ENCODE measurements around the gene PEX10.

PEX10 gene

DNA sequence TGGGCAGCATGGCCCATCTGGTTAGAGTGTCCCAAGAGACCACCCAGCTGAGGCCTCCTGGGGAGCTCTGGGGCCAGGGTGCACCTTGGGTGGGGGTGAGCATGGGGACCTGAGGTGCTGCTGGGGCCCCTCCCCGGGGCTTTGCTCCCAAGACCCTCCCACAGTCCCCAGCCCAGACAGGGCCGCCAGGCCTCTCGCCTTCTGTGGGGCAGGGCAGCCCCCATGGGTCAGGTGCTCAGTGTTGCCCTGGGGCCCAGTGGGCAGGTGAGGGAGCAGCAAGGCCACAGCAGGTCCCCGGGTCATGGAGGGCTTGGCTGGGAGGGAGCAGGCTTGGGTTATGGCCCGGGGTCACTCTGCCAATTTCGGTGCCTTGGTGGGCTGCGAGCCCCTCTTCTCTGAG, 24.5 kb upstream of the PEX10 start:
- Histone ChIP-seq H3K4me1 (ENCODE audit: insufficient read depth, low read length) (no peaks in the 10 kb centered on the region), H3K9ac (ENCODE audit: low read depth, low read length) (no peak overlapping the region), H3K36me3 (ENCODE audit: insufficient read depth, low read length) (no peaks in the 10 kb centered on the region), H3K9me3 (ENCODE audit: control insufficient read depth, insufficient read depth, low read length) (no peaks in the 10 kb centered on the region)

DNA sequence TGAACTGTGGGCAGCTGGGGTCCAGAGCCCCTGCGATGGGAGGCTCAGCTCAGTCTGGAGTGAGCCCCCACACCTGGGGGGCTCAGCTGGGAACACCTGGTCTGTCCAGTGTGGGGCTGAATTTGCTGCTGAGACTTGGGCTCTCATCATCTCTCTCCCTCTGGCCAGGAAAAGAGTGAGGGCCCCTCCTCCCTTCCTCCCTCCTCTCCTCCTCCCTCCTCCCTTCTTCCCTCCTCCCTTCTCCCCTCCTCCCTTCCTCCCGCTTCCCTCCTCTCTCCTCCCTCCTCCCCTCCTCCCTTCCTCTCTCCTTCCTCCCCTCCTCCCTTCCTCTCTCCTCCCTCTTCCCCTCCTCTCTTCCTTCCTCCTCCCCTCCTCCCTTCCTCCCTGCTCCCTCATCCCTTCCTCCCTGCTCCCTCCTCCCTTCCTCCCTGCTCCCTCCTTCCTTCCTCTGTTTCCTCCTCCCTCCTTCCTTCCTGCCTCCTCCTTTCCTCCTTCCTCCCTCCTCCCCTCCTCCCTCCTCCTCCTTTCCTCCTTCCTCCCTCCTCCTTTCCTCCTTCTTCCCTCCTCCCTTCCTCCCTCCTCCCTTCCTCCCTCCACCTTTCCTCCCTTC, 23.5 kb upstream of the PEX10 start:
- no peaks in the 10 kb centered on the region for H3K4me1 ChIP-seq (ENCODE audit: insufficient read depth, low read length)
- H3K9me3 ChIP-seq (ENCODE audit: control insufficient read depth, insufficient read depth, low read length), result no peaks in the 10 kb centered on the region
- H3K36me3 ChIP-seq (ENCODE audit: insufficient read depth, low read length), result no peaks in the 10 kb centered on the region
- H3K9ac ChIP-seq (ENCODE audit: low read depth, low read length), result no peak overlapping the region

DNA sequence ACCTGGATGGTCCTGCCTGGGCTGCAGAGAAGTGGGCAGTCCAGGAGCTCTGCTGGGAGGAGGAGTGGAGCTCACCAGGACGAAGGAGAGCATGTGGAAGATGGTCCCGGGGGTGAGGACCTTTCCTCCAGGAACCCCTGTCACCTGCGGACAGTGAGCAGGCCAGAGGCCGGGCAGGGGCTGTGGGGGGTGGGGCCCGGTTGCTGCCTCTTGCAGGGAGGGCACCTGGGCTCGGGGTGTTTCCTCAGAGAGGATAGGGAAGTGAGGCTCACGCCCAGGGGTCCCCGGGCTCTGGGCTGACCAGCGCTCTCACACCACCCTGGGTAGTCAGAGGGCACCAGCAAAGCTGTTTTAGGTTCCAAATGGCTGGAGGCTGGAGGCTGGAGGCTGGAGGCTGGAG, 22.7 kb upstream of the PEX10 start:
- H3K9ac ChIP-seq (ENCODE audit: low read depth, low read length), result no peak overlapping the region
- H3K4me1 ChIP-seq (ENCODE audit: insufficient read depth, low read length), result no peaks in the 10 kb centered on the region
- H3K9me3 ChIP-seq (ENCODE audit: control insufficient read depth, insufficient read depth, low read length), result no peaks in the 10 kb centered on the region
- no peaks in the 10 kb centered on the region for H3K36me3 ChIP-seq (ENCODE audit: insufficient read depth, low read length)

DNA sequence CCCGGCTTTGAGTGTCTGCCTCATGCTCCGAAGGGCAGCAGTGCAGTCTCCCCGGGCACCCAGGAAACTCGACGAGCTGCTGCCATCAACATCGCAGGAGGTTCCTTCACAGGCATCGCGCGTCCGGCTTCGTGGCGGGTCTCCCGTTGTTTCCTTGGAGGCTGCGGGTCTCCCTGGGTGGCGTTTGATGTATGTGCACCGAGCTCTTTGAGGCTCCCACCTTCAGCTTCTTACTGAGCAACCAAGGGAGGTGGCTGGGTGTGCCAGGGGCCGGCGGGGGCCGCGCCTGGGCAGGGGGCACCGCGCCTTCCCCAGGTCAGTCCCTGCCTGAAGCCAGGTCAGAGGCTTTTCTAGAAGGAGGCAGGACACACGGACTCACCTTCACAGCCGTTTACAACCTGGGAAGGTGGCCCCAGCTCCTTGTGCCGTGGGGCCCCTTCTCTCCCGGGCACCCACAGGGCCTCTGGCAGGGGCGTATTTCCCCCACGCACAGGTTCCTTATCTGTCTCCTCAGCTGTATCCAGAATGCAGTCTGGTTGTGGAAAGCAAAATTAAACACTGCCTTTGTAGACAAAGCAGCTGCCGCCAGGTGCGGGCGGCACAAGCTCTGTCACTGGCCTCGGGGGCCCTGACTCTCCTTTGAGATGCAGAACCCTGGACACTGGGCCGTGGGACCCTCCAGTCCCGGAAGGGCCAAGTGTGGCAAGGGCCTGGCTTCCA, 21.7 kb upstream of the PEX10 start:
- H3K36me3 ChIP-seq (ENCODE audit: insufficient read depth, low read length), result no peaks in the 10 kb centered on the region
- H3K4me1 ChIP-seq (ENCODE audit: insufficient read depth, low read length), result no peaks in the 10 kb centered on the region
- no peak overlapping the region for H3K9ac ChIP-seq (ENCODE audit: low read depth, low read length)
- no peaks in the 10 kb centered on the region for H3K9me3 ChIP-seq (ENCODE audit: control insufficient read depth, insufficient read depth, low read length)

DNA sequence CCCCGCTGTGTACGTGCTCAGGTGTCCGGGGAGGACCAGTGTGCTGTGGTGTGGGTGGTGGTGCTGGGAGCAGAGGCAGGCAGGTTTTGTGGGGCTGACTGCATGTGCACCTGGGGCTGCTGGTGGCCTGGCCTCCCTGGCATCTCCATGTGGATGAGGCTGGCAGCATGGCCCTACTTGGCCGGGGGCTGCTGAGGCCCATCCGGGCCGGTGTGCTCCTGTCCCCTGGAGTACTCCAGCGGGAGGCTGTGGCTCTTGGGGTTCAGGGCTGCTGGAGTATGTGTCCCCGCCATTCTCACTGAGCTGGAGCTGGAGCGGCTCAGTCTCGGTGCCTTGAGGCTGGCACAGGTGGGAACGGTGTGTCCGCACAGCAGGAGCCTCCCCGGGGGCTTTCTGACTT, 20.8 kb upstream of the PEX10 start:
- Histone ChIP-seq H3K36me3 (ENCODE audit: insufficient read depth, low read length) (no peaks in the 10 kb centered on the region), H3K9me3 (ENCODE audit: control insufficient read depth, insufficient read depth, low read length) (no peaks in the 10 kb centered on the region), H3K9ac (ENCODE audit: low read depth, low read length) (no peak overlapping the region), H3K4me1 (ENCODE audit: insufficient read depth, low read length) (no peaks in the 10 kb centered on the region)

DNA sequence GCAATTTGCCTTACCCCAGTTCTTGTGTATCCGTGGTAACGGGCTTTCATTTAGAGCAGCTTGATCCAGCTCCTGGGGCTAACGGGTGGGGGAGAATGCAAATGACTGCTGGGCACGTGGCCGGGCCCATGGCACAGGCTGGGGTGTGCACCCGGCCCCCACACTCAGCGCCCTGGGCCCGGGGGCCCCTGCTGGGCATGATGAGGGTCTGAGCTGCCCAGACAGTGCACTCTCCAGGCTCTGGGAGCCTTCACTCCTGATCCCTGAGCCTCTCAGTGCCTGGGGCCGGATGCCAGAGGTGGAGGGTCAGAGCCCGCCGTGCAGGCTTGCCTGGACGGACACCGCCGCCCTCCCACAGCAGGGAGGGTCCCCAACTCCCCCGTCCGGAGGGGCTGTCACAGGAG, 20.1 kb upstream of the PEX10 start:
- Histone ChIP-seq H3K9me3 (ENCODE audit: control insufficient read depth, insufficient read depth, low read length) (no peaks in the 10 kb centered on the region), H3K4me1 (ENCODE audit: insufficient read depth, low read length) (no peaks in the 10 kb centered on the region), H3K36me3 (ENCODE audit: insufficient read depth, low read length) (no peaks in the 10 kb centered on the region), H3K9ac (ENCODE audit: low read depth, low read length) (no peak overlapping the region)

DNA sequence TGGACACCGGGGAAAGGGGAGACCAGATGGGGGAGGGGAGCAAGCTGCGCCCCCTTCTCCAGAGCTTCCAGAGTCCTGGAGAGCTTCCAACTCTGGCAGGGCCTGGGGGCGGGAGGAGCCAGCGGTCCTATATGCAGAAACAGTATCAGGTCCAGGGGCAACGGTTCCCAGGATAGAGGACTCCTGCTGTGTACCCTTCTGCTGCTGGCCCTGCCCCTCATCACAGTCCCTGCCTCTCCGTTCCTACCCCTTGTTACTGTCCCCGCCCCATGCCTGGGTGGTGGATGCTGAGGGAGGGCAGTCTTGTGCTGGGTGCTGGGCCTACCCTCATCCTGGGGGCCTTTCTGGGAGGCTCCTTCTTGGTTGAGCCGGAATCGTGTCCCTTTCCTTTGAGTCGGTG, 19.2 kb upstream of the PEX10 start:
- Histone ChIP-seq H3K4me1 (ENCODE audit: insufficient read depth, low read length) (no peaks in the 10 kb centered on the region), H3K9me3 (ENCODE audit: control insufficient read depth, insufficient read depth, low read length) (no peaks in the 10 kb centered on the region), H3K9ac (ENCODE audit: low read depth, low read length) (no peak overlapping the region), H3K36me3 (ENCODE audit: insufficient read depth, low read length) (no peaks in the 10 kb centered on the region)

DNA sequence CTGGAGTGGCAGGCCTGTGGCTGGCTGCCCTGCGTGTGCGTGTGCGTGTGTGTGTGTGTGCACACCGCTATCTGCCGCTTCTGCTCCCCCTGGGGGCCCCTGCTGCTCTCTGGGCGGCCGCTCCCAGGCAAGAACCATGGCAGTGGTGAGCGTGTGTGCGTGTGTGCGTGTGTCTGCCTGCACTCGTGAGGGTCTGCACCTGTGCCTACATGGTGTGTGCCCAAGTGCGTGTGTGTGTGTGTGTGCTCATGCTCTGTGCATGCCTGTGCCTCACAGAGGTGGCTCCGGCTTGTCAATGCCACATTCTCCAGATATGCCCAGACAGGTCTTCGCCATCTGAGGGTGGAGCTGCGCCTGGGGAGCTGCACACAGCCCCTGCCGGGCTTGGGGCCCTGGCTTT, 18.7 kb upstream of the PEX10 start:
- no peaks in the 10 kb centered on the region for H3K4me1 ChIP-seq (ENCODE audit: insufficient read depth, low read length)

DNA sequence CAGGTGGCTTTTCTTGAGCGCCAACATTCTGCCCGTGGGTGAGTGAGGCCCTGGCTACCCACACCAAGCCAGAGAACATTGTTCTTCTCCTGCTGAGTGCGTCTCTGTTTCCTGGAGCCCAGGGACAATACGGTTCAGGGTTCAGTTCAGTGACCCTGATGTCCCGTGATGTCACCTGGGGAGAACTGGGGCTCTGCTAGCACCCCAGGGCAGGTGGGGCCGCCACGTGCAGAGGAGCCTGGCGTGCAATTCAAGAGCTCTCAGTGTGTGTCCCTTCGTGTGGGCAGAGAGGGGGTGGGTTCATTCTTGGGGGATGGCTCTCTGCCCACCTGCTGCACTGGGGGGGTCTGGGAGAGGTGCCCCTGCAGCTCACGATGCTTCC, 18.2 kb upstream of the PEX10 start:
- Histone ChIP-seq H3K4me1 (ENCODE audit: insufficient read depth, low read length) (no peaks in the 10 kb centered on the region), H3K36me3 (ENCODE audit: insufficient read depth, low read length) (no peaks in the 10 kb centered on the region)

More for the DNA sequence above, 18.7 kb upstream of the PEX10 start:
- Histone ChIP-seq H3K36me3 (ENCODE audit: insufficient read depth, low read length) (no peaks in the 10 kb centered on the region), H3K9ac (ENCODE audit: low read depth, low read length) (no peak overlapping the region), H3K9me3 (ENCODE audit: control insufficient read depth, insufficient read depth, low read length) (no peaks in the 10 kb centered on the region)

DNA sequence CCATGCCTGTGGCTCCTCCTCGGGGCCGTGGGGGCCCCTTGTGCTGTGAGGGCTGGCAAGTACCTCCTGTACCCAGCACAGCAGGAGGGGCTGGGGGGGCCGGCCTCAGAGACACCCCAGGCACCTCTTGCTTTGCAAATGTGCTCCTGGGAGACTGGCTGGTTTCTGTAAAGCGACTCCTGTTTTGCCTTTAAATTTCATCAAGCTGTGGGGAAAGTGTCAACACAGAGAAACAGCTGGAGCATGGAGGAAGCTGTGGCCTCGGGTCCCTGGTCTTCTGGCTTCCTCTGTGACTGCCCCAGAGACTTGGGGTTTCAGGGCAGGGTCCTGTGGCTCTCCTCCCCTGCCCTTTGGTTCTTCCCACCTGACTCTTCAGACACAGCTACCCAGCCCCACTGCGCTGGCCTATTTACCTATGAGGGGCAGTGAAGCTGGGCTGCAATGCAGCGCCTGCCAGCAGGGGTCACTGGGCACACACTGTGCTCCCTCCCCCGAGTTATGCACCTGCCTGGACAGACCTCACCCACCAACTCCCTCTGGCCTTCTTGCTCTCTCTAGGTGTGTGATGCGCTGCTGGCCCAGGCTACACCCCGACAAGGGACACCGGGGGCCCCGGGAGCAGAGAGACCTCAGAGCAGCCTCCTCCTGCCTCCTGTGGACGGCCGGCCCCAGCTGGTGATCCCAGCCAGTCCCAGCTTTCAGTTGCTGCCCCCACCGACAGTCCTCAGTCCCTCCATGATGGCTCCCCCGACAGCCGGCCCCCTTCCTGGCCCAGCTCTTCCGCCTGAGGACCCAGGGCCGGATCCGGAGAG, 17.6 kb upstream of the PEX10 start:
- Histone ChIP-seq H3K4me1 (ENCODE audit: insufficient read depth, low read length) (no peaks in the 10 kb centered on the region), H3K9me3 (ENCODE audit: control insufficient read depth, insufficient read depth, low read length) (no peaks in the 10 kb centered on the region), H3K36me3 (ENCODE audit: insufficient read depth, low read length) (no peaks in the 10 kb centered on the region), H3K9ac (ENCODE audit: low read depth, low read length) (no peak overlapping the region)

More for the DNA sequence above, 18.2 kb upstream of the PEX10 start:
- no peak overlapping the region for H3K9ac ChIP-seq (ENCODE audit: low read depth, low read length)
- no peaks in the 10 kb centered on the region for H3K9me3 ChIP-seq (ENCODE audit: control insufficient read depth, insufficient read depth, low read length)

DNA sequence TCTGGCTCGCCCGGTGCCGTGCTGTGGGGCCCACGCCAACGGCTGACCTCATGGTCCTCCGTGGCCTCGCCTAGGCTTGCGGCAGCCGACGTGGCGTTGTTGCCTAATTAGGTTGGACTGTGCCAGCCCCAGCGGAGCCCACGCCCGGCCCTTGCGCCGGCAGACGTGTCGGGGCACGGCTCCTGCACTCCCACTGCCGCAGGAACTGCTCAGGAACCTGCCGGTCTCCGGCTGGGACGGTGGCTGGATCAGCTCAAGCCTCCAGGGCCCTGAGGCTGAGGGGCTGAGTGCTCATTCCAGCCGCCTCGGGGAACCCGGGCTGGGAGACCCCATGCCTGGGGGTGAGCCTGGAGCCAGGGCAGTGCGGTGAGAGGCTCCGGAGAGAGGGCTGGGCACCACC, 16.1 kb upstream of the PEX10 start:
- no peaks in the 10 kb centered on the region for H3K4me1 ChIP-seq (ENCODE audit: insufficient read depth, low read length)
- no peak overlapping the region for H3K9ac ChIP-seq (ENCODE audit: low read depth, low read length)
- H3K36me3 ChIP-seq (ENCODE audit: insufficient read depth, low read length), result no peaks in the 10 kb centered on the region
- H3K9me3 ChIP-seq (ENCODE audit: control insufficient read depth, insufficient read depth, low read length), result no peaks in the 10 kb centered on the region

DNA sequence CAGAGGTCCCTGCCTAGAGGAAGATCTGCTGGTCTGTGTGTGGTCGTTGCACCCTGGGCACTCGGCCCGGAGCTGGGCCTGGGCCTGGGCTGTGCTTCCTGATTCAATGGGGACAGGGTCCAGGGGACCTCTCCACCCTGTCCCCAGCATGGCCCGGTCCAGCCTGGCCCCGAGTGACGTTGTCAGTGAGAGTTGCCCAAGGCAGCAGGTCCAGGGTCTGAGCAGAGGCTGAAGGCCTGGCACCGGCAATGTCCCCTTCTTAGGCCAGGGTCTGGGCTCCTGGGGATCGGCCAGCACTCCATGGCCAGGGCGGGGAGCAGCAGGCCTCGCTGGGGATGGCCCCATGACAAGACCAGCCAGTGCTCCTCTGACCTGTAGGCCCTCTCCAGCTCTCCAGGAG, 15.6 kb upstream of the PEX10 start:
- no peak overlapping the region for H3K9ac ChIP-seq (ENCODE audit: low read depth, low read length)
- H3K9me3 ChIP-seq (ENCODE audit: control insufficient read depth, insufficient read depth, low read length), result no peaks in the 10 kb centered on the region
- no peaks in the 10 kb centered on the region for H3K4me1 ChIP-seq (ENCODE audit: insufficient read depth, low read length)
- no peaks in the 10 kb centered on the region for H3K36me3 ChIP-seq (ENCODE audit: insufficient read depth, low read length)

DNA sequence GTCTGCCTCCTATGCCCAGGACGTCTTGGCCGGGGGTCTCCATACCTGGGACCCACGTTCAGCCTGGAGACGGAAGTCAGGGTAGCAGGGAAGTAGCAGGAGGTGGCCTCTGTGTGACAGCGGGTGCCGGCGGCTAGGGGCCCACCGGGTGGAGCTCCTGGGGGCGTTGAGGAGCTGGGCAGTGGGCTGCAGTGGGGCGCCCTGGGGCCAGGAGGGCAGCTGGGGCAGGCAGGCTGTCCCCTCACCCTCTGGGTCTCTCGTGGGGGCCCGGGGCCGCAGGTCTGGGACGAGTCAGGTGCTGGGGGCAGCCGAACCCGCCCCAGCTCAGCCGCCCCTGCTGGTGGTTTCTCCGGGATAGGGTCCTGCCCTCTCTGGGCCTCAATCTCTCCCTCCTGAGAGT, 14.7 kb upstream of the PEX10 start:
- no peak overlapping the region for H3K9ac ChIP-seq (ENCODE audit: low read depth, low read length)
- H3K9me3 ChIP-seq (ENCODE audit: control insufficient read depth, insufficient read depth, low read length), result no peaks in the 10 kb centered on the region
- H3K36me3 ChIP-seq (ENCODE audit: insufficient read depth, low read length), result no peaks in the 10 kb centered on the region
- no peaks in the 10 kb centered on the region for H3K4me1 ChIP-seq (ENCODE audit: insufficient read depth, low read length)

DNA sequence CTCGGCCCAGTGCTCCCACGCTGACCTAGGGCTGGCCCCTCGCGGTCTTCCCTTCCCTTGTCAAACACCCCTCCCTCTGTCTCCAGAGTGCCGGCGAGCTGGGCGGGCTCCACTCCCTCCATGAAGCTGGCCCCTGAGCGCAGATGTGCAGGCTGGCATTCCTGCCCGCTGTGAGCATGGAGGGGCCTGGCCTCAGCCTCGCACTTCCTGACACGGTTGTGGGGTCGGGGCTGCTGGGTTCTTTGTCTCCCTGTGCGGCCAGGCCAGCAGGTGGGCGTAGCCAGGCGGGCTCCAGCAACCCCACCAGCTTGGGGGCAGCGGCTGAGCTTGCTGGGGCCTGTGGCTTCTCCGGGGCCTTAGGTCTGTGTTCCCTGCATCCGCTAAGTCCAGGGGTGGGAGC, 14.2 kb upstream of the PEX10 start:
- Histone ChIP-seq H3K9ac (ENCODE audit: low read depth, low read length) (no peak overlapping the region), H3K9me3 (ENCODE audit: control insufficient read depth, insufficient read depth, low read length) (no peaks in the 10 kb centered on the region), H3K36me3 (ENCODE audit: insufficient read depth, low read length) (no peaks in the 10 kb centered on the region), H3K4me1 (ENCODE audit: insufficient read depth, low read length) (no peaks in the 10 kb centered on the region)

DNA sequence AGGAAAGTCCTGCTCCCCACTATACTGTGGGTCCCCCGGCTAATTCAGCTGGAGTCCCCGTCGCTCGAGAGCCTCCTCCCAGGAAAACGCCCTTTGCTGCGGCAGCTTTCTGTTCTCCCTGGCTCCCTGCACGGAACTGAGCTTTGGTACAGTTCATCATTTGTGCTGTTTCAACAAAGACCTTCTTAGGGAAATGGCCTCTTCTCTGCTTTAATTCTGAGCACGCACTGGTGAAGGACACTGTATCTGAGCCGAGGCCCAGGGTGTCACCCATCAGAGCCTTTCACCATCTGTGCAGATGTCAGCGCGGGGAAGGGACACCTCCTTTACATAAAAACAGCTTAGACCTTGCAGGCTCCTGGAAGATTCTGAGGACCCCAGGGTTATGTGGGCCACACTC, 13.5 kb upstream of the PEX10 start:
- no peaks in the 10 kb centered on the region for H3K9me3 ChIP-seq (ENCODE audit: control insufficient read depth, insufficient read depth, low read length)

More for the DNA sequence above, 13.5 kb upstream of the PEX10 start:
- Histone ChIP-seq H3K36me3 (ENCODE audit: insufficient read depth, low read length) (no peaks in the 10 kb centered on the region), H3K4me1 (ENCODE audit: insufficient read depth, low read length) (no peaks in the 10 kb centered on the region), H3K9ac (ENCODE audit: low read depth, low read length) (no peak overlapping the region)
